Activated CD4-positive, alpha-beta T cell treated with anti-CD3 and anti-CD28 coated beads, Interleukin-2, amount 10 ng/mL, durations not matched to agents 24 days and 14 days (primary cell): ENCODE measurements around the gene COG5. TPM values are rescaled to one million over a fixed set of nuclear protein-coding genes. Genes with fewer than 3 reads are reported as not detected.
A peak's percentile ranks its signal among the peaks of the same experiment; 100 is the strongest.

Source experiments
- DNase-seq: peaks from one replicate; pipeline ENCODE4 v3.0.0; 2022
- H3K27ac Mint-ChIP-seq: one replicate; pipeline ENCODE4 v1.8.0; 2022; ENCODE audit warnings: mild to moderate bottlenecking, mixed read lengths
- H3K27me3 Mint-ChIP-seq: one replicate; pipeline ENCODE4 v1.8.0; 2022; ENCODE audit warnings: mixed read lengths
- H3K36me3 Mint-ChIP-seq: one replicate; pipeline ENCODE4 v1.8.0; 2022; ENCODE audit warnings: low read depth, mild to moderate bottlenecking, mixed read lengths
- H3K4me1 Mint-ChIP-seq: one replicate; pipeline ENCODE4 v1.8.0; 2021; ENCODE audit warnings: mixed read lengths
- H3K4me3 Mint-ChIP-seq: one replicate; pipeline ENCODE4 v1.8.0; 2022; ENCODE audit warnings: mild to moderate bottlenecking, moderate library complexity, mixed read lengths
- H3K9me3 Mint-ChIP-seq: one replicate; pipeline ENCODE4 v1.8.0; 2021; ENCODE audit warnings: mixed read lengths
- intact Hi-C: fragments of 100-400 bp; cut with micrococcal nuclease; formaldehyde crosslinking; loops from one replicate; pipeline ENCODE4 v1.15.1; 2023
- total RNA-seq: library from RNA; stranded (reverse); gene quantifications from 2 replicates; pipeline ENCODE4 v1.2.3, GENCODE V29; 2022

The COG5 gene
- total RNA-seq, 1 donor from 2014 or later, result 43.3 TPM

DNA sequence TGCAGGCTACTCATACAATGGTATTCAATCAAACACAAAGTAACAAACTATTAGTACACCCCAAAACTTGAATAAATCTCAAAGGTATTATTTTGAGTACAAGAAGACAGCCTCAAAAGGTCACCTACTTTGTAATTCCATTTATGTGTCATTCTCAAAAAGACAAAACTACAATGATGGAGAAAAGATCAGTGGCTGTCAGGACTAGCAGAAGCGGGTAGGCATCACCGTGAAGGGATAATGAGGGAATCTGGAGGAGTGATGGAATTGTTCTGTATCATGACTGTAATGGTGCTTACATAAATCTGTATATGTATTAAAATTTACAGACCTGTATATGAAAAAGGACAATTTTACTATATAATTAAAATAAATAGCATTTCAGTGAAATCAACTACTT lies 37.0 kb downstream of the COG5 start:
- H3K27ac Mint-ChIP-seq, result no peak overlapping the region
- H3K9me3 Mint-ChIP-seq, result peaks cover 3% of the 10 kb centered on the region
- H3K4me1 Mint-ChIP-seq, result no peaks in the 10 kb centered on the region
- peaks cover 25% of the 10 kb centered on the region for H3K36me3 Mint-ChIP-seq
- no peak overlapping the region for H3K4me3 Mint-ChIP-seq
- no peaks in the 10 kb centered on the region for H3K27me3 Mint-ChIP-seq
- intact Hi-C loops, result no loop called here
- no peak for DNase-seq

DNA sequence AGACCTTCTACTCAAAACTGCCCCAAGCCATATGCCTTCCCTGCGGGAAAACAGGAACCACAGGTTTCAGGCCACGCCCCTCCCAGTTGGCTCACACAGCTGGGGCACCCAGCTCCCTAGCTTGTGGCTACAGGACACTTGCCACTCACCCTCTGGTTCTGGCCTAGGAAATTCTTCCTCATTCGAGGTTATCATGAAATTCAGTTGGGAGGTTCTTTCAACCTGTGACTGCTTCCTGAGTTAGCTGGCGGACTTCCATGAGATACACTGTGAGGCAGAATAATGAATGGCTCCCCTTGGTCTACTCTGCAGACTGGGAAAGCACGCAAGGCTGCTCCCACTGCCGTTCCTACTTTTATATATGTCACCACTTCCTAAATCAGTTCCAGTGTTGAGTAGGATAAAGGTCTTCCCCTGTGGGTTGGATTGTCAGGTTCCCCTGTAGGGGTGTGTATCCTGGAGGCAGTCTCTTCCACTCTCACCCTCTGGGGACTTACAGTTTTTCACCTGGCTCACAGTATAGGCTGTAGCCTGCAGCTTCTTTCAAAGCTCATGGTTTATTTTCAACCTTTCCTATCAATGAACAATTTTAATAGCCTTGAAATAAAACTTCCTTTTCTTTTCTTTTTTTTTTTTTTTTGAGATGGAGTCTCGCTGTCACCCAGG lies 56.9 kb downstream of the COG5 start:
- intact Hi-C loops, result no loop called here
- Mint-ChIP-seq H3K4me1 (peaks cover 15% of the 10 kb centered on the region), H3K27ac (no peak overlapping the region), H3K4me3 (no peak overlapping the region), H3K36me3 (peaks cover 16% of the 10 kb centered on the region), H3K27me3 (no peaks in the 10 kb centered on the region), H3K9me3 (peaks cover 12% of the 10 kb centered on the region)
- DNase-seq, result no peak

DNA sequence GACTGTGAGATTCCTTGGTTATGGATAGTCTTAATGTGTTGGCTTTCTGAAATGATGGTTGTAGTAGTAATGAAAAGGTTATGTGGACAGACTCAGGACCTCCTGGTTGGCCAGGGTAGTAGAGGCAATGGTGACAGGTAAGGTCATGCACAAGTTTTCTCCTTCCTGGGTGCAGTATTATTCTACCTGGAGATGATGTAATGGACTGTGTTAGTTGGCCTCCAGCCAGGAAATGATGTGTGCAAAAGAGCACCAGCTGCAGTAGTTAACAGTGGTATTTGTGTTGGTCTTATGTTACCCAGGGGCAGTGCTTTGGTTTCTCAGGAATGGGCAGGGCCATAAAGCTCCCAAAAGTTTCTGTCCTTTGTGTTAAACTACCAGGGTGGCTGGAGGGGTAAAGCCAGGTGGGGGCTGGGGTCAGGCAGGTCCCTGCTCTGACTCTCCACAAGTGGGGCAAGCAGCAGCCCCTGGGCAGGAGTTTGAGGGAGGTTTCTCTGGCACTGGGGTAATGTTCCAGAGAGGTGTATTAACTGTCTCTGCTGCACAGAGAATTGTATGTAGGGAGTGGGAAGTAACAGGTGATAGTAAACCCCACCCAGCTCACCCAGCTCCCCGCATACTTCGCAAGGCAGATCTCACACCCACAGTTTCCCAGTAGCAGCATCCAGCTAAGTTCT lies 57.6 kb downstream of the COG5 start:
- Mint-ChIP-seq H3K9me3 (peaks cover 12% of the 10 kb centered on the region), H3K4me1 (peaks cover 15% of the 10 kb centered on the region), H3K27ac (no peak overlapping the region), H3K36me3 (peaks cover 15% of the 10 kb centered on the region), H3K4me3 (no peak overlapping the region), H3K27me3 (no peaks in the 10 kb centered on the region)
- peak; percentile 64 for DNase-seq
- intact Hi-C loops, result no loop called here

DNA sequence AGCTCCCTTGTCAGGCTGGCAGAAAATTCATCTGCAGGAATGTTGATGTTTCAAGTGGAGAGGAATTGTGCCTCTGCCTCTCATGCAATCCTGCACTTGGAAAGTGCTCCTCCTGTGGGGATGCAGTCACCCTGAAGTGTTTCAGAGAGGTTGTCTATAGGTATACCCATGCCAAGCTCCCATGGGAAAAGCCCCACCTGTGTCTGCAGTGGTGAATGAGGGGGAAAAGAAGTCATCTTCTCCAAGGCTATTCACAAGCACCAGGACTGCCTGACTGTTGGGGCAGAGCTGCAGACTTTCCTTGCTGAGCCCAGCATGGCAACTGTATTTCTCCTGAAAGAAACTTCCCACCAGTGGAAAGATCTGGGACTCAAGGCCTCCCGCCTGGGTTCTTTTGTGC lies 58.4 kb downstream of the COG5 start:
- intact Hi-C loops, result no loop called here
- peaks cover 8% of the 10 kb centered on the region for H3K9me3 Mint-ChIP-seq
- no peak for DNase-seq
- no peaks in the 10 kb centered on the region for H3K27me3 Mint-ChIP-seq
- H3K4me3 Mint-ChIP-seq, result no peak overlapping the region
- peaks cover 13% of the 10 kb centered on the region for H3K4me1 Mint-ChIP-seq
- H3K36me3 Mint-ChIP-seq, result peaks cover 14% of the 10 kb centered on the region
- no peak overlapping the region for H3K27ac Mint-ChIP-seq

DNA sequence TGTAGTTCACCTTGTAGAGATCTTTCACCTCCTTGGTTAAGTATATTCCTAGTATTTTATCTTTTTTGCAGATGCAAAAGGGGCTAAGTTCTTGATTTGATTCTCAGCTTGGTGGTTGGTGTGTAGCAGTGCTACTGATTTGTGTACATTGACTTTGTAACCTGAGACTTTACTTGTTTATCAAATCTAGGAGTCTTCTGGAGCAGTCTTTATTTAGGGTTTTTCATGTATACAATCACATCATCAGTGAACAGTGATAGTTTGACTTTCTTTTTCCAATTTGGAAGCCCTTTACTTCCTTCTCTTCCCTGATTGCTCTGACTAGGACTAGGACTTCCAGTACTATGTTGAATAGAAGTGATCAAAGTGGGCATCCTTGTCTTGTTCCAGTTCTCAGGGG lies 60.0 kb downstream of the COG5 start:
- intact Hi-C loops, result no loop called here
- no peaks in the 10 kb centered on the region for H3K27me3 Mint-ChIP-seq
- H3K36me3 Mint-ChIP-seq, result peaks cover 10% of the 10 kb centered on the region
- no peak overlapping the region for H3K27ac Mint-ChIP-seq
- peaks cover 2% of the 10 kb centered on the region for H3K9me3 Mint-ChIP-seq
- DNase-seq, result no peak
- no peak overlapping the region for H3K4me3 Mint-ChIP-seq
- peaks cover 13% of the 10 kb centered on the region for H3K4me1 Mint-ChIP-seq

DNA sequence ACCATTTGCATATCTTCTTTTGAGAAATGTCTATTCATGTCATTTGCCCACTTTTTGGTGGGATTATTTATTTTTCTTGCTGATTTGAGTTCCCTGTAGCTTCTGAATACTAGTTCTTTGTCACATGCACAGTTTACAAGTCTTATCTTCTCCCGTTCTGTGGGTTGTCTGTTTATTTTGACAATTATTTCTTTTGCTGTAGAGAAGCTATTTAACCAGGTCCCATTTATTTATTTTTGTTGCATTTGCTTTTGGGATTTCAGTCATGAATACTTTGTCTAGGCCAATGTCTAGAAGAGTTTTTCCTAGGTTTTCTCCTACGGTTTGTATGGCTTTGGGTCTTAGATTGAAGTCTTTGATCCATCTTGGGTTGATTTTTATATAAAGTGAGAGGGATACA lies 60.9 kb downstream of the COG5 start:
- no peak for DNase-seq
- H3K36me3 Mint-ChIP-seq, result peaks cover 9% of the 10 kb centered on the region
- no peaks in the 10 kb centered on the region for H3K9me3 Mint-ChIP-seq
- peaks cover 12% of the 10 kb centered on the region for H3K4me1 Mint-ChIP-seq
- intact Hi-C loops, result no loop called here
- no peak overlapping the region for H3K4me3 Mint-ChIP-seq
- H3K27ac Mint-ChIP-seq, result no peak overlapping the region
- no peaks in the 10 kb centered on the region for H3K27me3 Mint-ChIP-seq

DNA sequence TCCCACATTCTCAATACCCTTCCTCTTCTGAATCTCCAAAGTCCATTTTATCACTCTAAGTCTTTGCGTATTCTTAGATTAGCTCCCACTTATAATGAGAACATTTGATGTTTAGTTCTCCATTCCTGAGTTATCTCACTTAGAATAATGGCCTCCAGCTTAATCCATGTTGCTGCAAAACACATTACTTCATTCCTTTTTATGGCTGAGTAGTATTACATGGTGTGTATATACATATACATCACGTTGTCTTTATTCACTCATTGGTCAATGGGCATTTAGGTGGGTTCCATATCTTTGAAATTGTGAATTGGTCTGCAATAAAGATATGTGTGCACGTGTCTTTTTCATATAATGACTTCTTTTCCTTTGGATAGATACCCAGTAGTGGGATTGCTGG lies 61.6 kb downstream of the COG5 start:
- Mint-ChIP-seq H3K36me3 (peaks cover 9% of the 10 kb centered on the region), H3K27me3 (no peaks in the 10 kb centered on the region), H3K9me3 (no peaks in the 10 kb centered on the region), H3K4me3 (no peak overlapping the region), H3K4me1 (peaks cover 11% of the 10 kb centered on the region), H3K27ac (no peak overlapping the region)
- intact Hi-C loops, result no loop called here
- DNase-seq, result no peak

DNA sequence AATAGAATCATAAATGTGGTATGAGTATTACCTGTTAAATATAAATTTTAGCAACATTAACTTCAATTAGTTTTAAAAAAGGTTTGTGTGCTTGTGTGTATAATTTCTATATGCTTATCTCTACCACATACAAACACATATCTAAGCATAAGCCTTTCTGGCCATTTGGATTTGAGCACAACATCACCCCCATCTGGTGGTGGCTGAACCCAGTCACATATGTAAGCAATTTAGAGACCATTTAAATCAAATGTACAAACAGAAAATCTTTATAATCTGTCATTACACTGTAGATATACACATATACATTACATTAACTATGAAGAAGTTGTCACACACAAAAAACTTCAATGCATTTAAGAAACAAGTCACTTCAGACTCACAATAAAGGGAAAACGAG lies 62.1 kb downstream of the COG5 start:
- H3K36me3 Mint-ChIP-seq, result peaks cover 10% of the 10 kb centered on the region
- no peaks in the 10 kb centered on the region for H3K27me3 Mint-ChIP-seq
- H3K4me3 Mint-ChIP-seq, result no peak overlapping the region

DNA sequence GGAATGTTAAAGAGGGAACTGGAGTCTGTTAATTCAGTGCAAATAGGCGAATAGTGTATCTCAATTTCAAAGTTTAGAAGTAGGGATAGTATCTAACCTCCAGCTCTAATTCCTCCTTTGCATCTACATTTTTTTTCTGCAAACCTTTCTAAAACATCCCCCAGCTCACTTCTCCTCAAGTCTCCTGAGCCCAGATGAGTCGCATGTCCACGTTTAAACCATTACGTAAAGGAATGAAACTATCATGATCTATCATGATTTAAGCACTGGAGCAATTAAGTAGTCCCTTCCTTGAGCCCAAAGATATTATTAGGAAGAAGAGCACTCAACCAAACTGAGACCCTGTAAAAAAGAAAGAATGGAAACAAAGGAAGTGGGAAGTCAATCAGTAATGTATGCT lies 64.0 kb downstream of the COG5 start:
- Mint-ChIP-seq H3K36me3 (peaks cover 6% of the 10 kb centered on the region), H3K4me3 (no peak overlapping the region), H3K27me3 (no peaks in the 10 kb centered on the region), H3K27ac (no peak overlapping the region), H3K4me1 (peaks cover 6% of the 10 kb centered on the region), H3K9me3 (no peaks in the 10 kb centered on the region)
- intact Hi-C loops, result no loop called here
- DNase-seq, result no peak

More for the DNA sequence above, 62.1 kb downstream of the COG5 start:
- Mint-ChIP-seq H3K4me1 (peaks cover 9% of the 10 kb centered on the region), H3K27ac (no peak overlapping the region), H3K9me3 (no peaks in the 10 kb centered on the region)
- peak; percentile 74 for DNase-seq
- intact Hi-C loops, result no loop called here

DNA sequence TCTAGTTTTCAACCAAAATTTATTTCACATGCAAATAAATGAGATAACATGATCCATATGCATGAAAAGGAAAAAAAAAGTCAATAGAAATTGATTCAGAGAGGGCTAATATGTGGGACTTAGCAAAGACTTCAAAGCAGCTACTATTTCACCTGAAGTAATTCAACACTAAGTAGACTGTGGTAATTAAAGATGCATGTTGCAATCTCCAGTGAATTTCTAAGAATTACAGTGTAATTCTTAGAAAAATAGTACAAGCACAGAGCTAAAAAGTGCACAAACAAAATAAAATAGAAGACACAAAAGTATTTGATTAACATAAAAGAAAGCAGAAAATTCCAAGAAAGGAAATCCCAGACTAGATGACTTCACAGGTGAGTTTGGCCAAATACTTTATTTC lies 68.2 kb downstream of the COG5 start:
- no peaks in the 10 kb centered on the region for H3K9me3 Mint-ChIP-seq
- DNase-seq, result no peak
- peaks cover 6% of the 10 kb centered on the region for H3K4me1 Mint-ChIP-seq
- no peak overlapping the region for H3K4me3 Mint-ChIP-seq
- H3K27ac Mint-ChIP-seq, result no peak overlapping the region
- intact Hi-C loops, result no loop called here
- H3K36me3 Mint-ChIP-seq, result peaks cover 14% of the 10 kb centered on the region
- H3K27me3 Mint-ChIP-seq, result no peaks in the 10 kb centered on the region

DNA sequence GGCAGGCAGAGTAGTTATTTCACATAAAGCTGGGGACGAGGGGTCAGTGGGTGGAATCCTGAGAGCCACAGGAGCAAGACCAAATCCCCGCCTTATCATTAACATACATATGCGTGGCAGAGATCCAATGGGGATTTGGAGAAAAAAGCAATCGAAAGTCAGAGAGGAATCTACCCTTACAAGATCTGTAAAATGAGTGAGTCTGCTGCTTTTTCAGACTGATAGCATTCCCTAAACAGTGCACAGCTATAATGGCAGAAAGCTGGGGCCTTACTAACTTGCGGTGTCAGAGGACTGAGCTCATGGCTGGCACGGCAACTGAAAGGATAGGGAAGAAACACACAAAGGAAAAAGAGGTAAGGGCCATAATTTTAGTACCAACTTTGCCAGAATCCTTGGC lies 68.8 kb downstream of the COG5 start:
- H3K27me3 Mint-ChIP-seq, result no peaks in the 10 kb centered on the region
- H3K4me1 Mint-ChIP-seq, result peaks cover 6% of the 10 kb centered on the region

DNA sequence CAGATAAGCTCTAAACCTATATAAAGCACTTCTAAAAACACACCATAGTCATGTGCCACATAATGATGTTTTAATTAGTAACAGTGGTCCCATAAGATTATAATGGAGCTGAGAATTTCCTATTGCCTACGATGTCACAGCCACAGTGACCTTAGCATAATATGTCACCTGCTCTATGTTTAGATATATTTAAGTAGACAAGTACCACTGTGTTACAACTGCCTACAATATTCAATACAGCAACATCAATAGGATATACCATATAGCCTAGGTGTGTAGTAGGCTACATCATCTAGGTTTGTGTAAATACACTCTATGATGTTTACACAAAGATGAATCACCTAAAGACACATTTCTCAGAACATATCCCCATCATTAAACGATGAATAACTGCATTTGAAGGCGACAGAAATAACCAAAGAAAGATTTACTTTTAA lies 69.4 kb downstream of the COG5 start:
- no peak overlapping the region for H3K4me3 Mint-ChIP-seq
- H3K4me1 Mint-ChIP-seq, result peaks cover 8% of the 10 kb centered on the region
- peaks cover 14% of the 10 kb centered on the region for H3K36me3 Mint-ChIP-seq
- H3K27me3 Mint-ChIP-seq, result no peaks in the 10 kb centered on the region
- DNase-seq, result no peak
- H3K27ac Mint-ChIP-seq, result no peak overlapping the region
- H3K9me3 Mint-ChIP-seq, result no peaks in the 10 kb centered on the region
- intact Hi-C loops, result no loop called here

More for the DNA sequence above, 68.8 kb downstream of the COG5 start:
- DNase-seq, result no peak
- peaks cover 14% of the 10 kb centered on the region for H3K36me3 Mint-ChIP-seq
- intact Hi-C loops, result no loop called here
- H3K4me3 Mint-ChIP-seq, result no peak overlapping the region
- H3K9me3 Mint-ChIP-seq, result no peaks in the 10 kb centered on the region
- H3K27ac Mint-ChIP-seq, result no peak overlapping the region

DNA sequence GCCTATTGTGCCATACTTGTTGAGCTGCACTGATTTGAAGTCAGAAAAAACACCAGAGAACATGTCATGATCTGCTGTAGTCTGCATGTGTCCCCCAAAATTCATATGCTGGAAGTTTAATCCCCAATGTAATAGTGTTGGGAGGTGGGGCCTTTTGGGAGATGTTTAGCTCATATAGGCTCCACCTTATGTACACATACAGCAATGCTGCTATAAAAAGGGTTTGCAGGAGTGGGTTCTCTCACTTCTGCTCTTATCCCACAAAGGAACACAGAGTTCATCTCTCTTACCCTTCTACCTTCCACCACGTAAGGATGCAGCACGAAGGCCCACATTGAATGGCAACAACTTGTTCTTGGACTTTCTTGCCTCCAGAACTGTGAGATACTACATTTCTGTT lies 70.8 kb downstream of the COG5 start:
- H3K4me1 Mint-ChIP-seq, result peaks cover 9% of the 10 kb centered on the region
- DNase-seq, result no peak
- H3K27ac Mint-ChIP-seq, result no peak overlapping the region
- peaks cover 14% of the 10 kb centered on the region for H3K36me3 Mint-ChIP-seq
- no peak overlapping the region for H3K4me3 Mint-ChIP-seq
- H3K27me3 Mint-ChIP-seq, result no peaks in the 10 kb centered on the region
- intact Hi-C loops, result no loop called here
- H3K9me3 Mint-ChIP-seq, result no peaks in the 10 kb centered on the region

DNA sequence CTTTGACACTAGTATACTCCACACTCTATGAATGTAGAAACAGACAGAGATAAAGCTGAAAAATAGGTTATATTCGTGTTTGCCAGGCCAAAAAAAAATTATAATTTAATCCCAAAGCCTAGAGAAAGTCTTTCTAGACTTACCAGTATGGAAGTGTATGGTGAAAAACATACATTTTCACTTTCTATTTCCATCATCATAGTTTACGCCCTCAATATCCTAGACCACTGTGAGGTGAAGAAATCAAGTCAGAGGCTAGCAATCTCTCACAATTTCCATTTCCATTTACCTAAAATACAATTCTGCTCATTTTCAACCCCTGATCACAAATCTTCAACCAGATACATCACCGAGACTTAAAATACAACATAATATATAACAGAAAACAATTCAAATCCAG lies 77.7 kb downstream of the COG5 start:
- H3K27ac Mint-ChIP-seq, result no peak overlapping the region
- H3K4me3 Mint-ChIP-seq, result no peak overlapping the region
- H3K27me3 Mint-ChIP-seq, result no peaks in the 10 kb centered on the region
- DNase-seq, result no peak
- peaks cover 2% of the 10 kb centered on the region for H3K36me3 Mint-ChIP-seq
- H3K9me3 Mint-ChIP-seq, result no peaks in the 10 kb centered on the region
- intact Hi-C loops, result no loop called here
- peaks cover 11% of the 10 kb centered on the region for H3K4me1 Mint-ChIP-seq

DNA sequence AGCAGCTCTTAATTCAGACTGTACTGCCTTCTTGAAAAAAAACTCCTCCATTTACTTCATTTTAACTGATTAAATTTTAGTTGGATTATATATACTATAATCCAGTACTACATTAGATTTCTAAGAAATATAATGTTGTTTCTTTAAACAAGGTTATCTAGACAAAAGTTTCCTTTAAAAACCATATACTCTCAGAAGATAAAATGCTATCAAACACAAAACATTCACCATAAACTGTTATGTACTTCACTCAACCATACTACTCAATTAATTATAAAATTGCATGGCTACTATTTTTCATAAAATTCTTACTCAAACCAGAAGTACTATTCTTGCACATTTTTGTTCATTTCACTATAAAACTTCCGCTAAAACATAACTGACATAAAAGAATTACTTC lies 81.1 kb downstream of the COG5 start:
- intact Hi-C loops, result no loop called here

More for the DNA sequence above, 81.1 kb downstream of the COG5 start:
- Mint-ChIP-seq H3K4me3 (no peak overlapping the region), H3K4me1 (peaks cover 9% of the 10 kb centered on the region), H3K27ac (no peak overlapping the region), H3K36me3 (peaks cover 2% of the 10 kb centered on the region), H3K27me3 (no peaks in the 10 kb centered on the region), H3K9me3 (no peaks in the 10 kb centered on the region)
- DNase-seq, result no peak
